H9 (cell line): ENCODE results near the gene GCSAML. TPM values are rescaled to one million over a fixed set of nuclear protein-coding genes. Genes with fewer than 3 reads are reported as not detected.

ENCODE experiments used
- DNase-seq: peaks from one replicate; pipeline ENCODE4 v3.0.0-alpha.2; 2017
- H2AFZ ChIP-seq: one replicate; pipeline ENCODE4 v1.6.1; 2013; ENCODE audit warnings: mild to moderate bottlenecking, low read length, control low read depth, moderate library complexity
- H2AK5ac ChIP-seq: 2 replicates; pipeline ENCODE4 v1.6.1; 2013; ENCODE audit warnings: low read length, control low read depth, mixed read lengths; ENCODE audit not compliant: insufficient read length
- H2BK120ac ChIP-seq: one replicate; pipeline ENCODE4 v1.6.1; 2013; ENCODE audit warnings: low read depth, mild to moderate bottlenecking, low read length, control low read depth, inconsistent platforms; ENCODE audit not compliant: poor library complexity, severe bottlenecking
- H2BK12ac ChIP-seq: 2 replicates; pipeline ENCODE4 v1.6.1; 2013; ENCODE audit warnings: low read length, control low read depth, mixed read lengths, low read depth; ENCODE audit not compliant: insufficient read length
- H2BK15ac ChIP-seq: 2 replicates; pipeline ENCODE4 v1.6.1; 2013; ENCODE audit warnings: low read depth, low read length, control low read depth
- H2BK20ac ChIP-seq: one replicate; pipeline ENCODE4 v1.6.1; 2013; ENCODE audit warnings: low read depth, mild to moderate bottlenecking, low read length, control low read depth, inconsistent platforms; ENCODE audit not compliant: poor library complexity, severe bottlenecking
- H2BK5ac ChIP-seq: 2 replicates; pipeline ENCODE4 v1.6.1; 2013; ENCODE audit warnings: low read length, control low read depth, mixed read lengths; ENCODE audit not compliant: insufficient read length
- H3K14ac ChIP-seq: 2 replicates; pipeline ENCODE4 v1.6.1; 2013; ENCODE audit warnings: low read length, control low read depth; ENCODE audit not compliant: insufficient read depth
- H3K18ac ChIP-seq: 2 replicates; pipeline ENCODE4 v1.6.1; 2013; ENCODE audit warnings: low read depth, mild to moderate bottlenecking, mixed read lengths, low read length, control low read depth; ENCODE audit not compliant: insufficient read length
- H3K23ac ChIP-seq: 2 replicates; pipeline ENCODE4 v1.6.1; 2013; ENCODE audit warnings: low read length, control low read depth, mixed read lengths, low read depth; ENCODE audit not compliant: insufficient read length
- H3K23me2 ChIP-seq: 2 replicates; pipeline ENCODE4 v1.6.1; 2013; ENCODE audit warnings: low read depth, mild to moderate bottlenecking, mixed read lengths, low read length, control low read depth; ENCODE audit not compliant: insufficient read length, poor library complexity, severe bottlenecking
- H3K27ac ChIP-seq: 2 replicates; pipeline ENCODE4 v1.5.1; 2013; ENCODE audit warnings: low read length, control low read depth, mixed read lengths, low read depth; ENCODE audit not compliant: insufficient read length
- H3K27me3 ChIP-seq: 2 replicates; pipeline ENCODE4 v1.6.1; 2013; ENCODE audit warnings: low read length, control low read depth, inconsistent platforms; ENCODE audit not compliant: insufficient read depth
- H3K4ac ChIP-seq: 2 replicates; pipeline ENCODE4 v1.6.1; 2013; ENCODE audit warnings: low read depth, mild to moderate bottlenecking, control low read depth, inconsistent platforms, low read length, moderate library complexity
- H3K4me1 ChIP-seq: 2 replicates; pipeline ENCODE4 v1.6.1; 2013; ENCODE audit warnings: low read length, control low read depth, inconsistent platforms; ENCODE audit not compliant: insufficient read depth
- H3K4me2 ChIP-seq: 2 replicates; pipeline ENCODE4 v1.6.1; 2013; ENCODE audit warnings: low read length, control low read depth, mixed read lengths; ENCODE audit not compliant: insufficient read length, insufficient read depth
- H3K56ac ChIP-seq: 2 replicates; pipeline ENCODE4 v1.6.1; 2013; ENCODE audit warnings: low read depth, mild to moderate bottlenecking, mixed read lengths, low read length, control low read depth; ENCODE audit not compliant: insufficient read length
- H3K79me1 ChIP-seq: 2 replicates; pipeline ENCODE4 v1.6.1; 2013; ENCODE audit warnings: low read depth, mild to moderate bottlenecking, moderate library complexity, low read length, control low read depth, inconsistent platforms; ENCODE audit not compliant: insufficient read depth, poor library complexity, severe bottlenecking
- H3K79me2 ChIP-seq: 2 replicates; pipeline ENCODE4 v1.6.1; 2013; ENCODE audit warnings: low read length, control low read depth, inconsistent platforms; ENCODE audit not compliant: insufficient read depth
- H3K9ac ChIP-seq: 2 replicates; pipeline ENCODE4 v1.6.1; 2013; ENCODE audit warnings: low read length, control low read depth, mixed read lengths; ENCODE audit not compliant: insufficient read length; ENCODE audit errors: extremely low read depth
- H3K9me3 ChIP-seq: one replicate; pipeline ENCODE4 v1.6.1; 2013; ENCODE audit warnings: low read depth, low read length, inconsistent platforms; ENCODE audit not compliant: control insufficient read depth
- H3T11ph ChIP-seq: one replicate; pipeline ENCODE4 v1.6.1; 2013; ENCODE audit warnings: mild to moderate bottlenecking, low read length, control low read depth, inconsistent platforms
- H4K20me1 ChIP-seq: one replicate; pipeline ENCODE4 v1.6.1; 2013; ENCODE audit not compliant: control insufficient read depth, insufficient read length, insufficient read depth
- H4K5ac ChIP-seq: 2 replicates; pipeline ENCODE4 v1.6.1; 2013; ENCODE audit warnings: low read depth, mild to moderate bottlenecking, mixed read lengths, low read length, control low read depth; ENCODE audit not compliant: insufficient read length
- H4K8ac ChIP-seq: replicated peaks from 2 replicates; pipeline ENCODE4 v1.6.1; 2013; ENCODE audit warnings: low read length, control low read depth, mixed read lengths, low read depth; ENCODE audit not compliant: insufficient read length
- H4K91ac ChIP-seq: 2 replicates; pipeline ENCODE4 v1.6.1; 2013; ENCODE audit warnings: low read depth, mild to moderate bottlenecking, moderate library complexity, mixed read lengths, low read length, control low read depth; ENCODE audit not compliant: insufficient read length
- H3K27ac Mint-ChIP-seq, 3 experiments: 2 replicates in 2 of 3; 3 replicates in 1 of 3; pipeline ENCODE4 v1.8.0; 2020 to 2021; ENCODE audit warnings: mixed read lengths in 3 of 3, mild to moderate bottlenecking in 1 of 3, moderate library complexity in 1 of 3
- H3K27me3 Mint-ChIP-seq: 2 replicates; pipeline ENCODE4 v1.8.0; 2021; ENCODE audit warnings: low read depth, mild to moderate bottlenecking, moderate library complexity, mixed read lengths
- H3K36me3 Mint-ChIP-seq, 3 experiments: 2 replicates in 2 of 3; 3 replicates in 1 of 3; pipeline ENCODE4 v1.8.0; 2020 to 2021; ENCODE audit warnings: low read depth in 3 of 3, mixed read lengths in 3 of 3; ENCODE audit not compliant: insufficient read depth in 1 of 3
- H3K4me1 Mint-ChIP-seq, 2 experiments: 2 replicates each; pipeline ENCODE4 v1.8.0; 2020; ENCODE audit warnings: mixed read lengths in 2 of 2
- H3K4me3 Mint-ChIP-seq, 2 experiments: 2 replicates in 1 of 2; 3 replicates in 1 of 2; pipeline ENCODE4 v1.8.0; 2020 to 2021; ENCODE audit warnings: mild to moderate bottlenecking in 2 of 2, mixed read lengths in 2 of 2, moderate library complexity in 1 of 2
- H3K9me3 Mint-ChIP-seq, 2 experiments: 2 replicates in 1 of 2; 3 replicates in 1 of 2; pipeline ENCODE4 v1.8.0; 2020; ENCODE audit warnings: mild to moderate bottlenecking in 2 of 2, mixed read lengths in 2 of 2, moderate library complexity in 1 of 2
- CTCF ChIP-seq: fragments of 200-600 bp; sonication (generic); conservative IDR thresholded peaks from 3 replicates; pipeline ENCODE4 v1.8.0; 2021; ENCODE audit warnings: antibody characterized with exemption, mild to moderate bottlenecking
- WGBS: extraction: QIAGEN DNeasy Blood & Tissue Kit; methylation state at CpG from one replicate; pipeline ENCODE4 v1.1.7; 2013; ENCODE audit warnings: missing lambda C conversion rate, low lambda C conversion rate, mixed read lengths; ENCODE audit not compliant: insufficient read length; ENCODE audit errors: extremely low coverage; 5-methylcytosine and 5-hydroxymethylcytosine counted together
- total RNA-seq: library from RNA; stranded (reverse); gene quantifications from 2 replicates; pipeline ENCODE4 v1.2.1, GENCODE V29; 2021

The GCSAML gene
- total RNA-seq, 1 experiment from 2014 or later: not detected

GRCh38 chr1:247506831-247507230, 42.1 kb upstream of the GCSAML start:
- H3K4me1 ChIP-seq: no peaks in the 10 kb centered on the region
- H3K36me3 Mint-ChIP-seq: no peaks in the 10 kb centered on the region
- no peak overlapping the region for H2AK5ac ChIP-seq

More at GRCh38 chr1:247506831-247507230, 42.1 kb upstream of the GCSAML start:
- Histone ChIP-seq H3T11ph (no peak overlapping the region), H3K9me3 (no peaks in the 10 kb centered on the region), H2BK20ac (no peak overlapping the region), H4K91ac (no peak overlapping the region), H2BK15ac (no peak overlapping the region), H3K23ac (no peak overlapping the region), H4K20me1 (no peaks in the 10 kb centered on the region), H3K4ac (no peak overlapping the region), H3K9ac (no peak overlapping the region), H2AFZ (no peak overlapping the region), H3K27me3 (no peaks in the 10 kb centered on the region), H3K79me2 (no peaks in the 10 kb centered on the region), H3K14ac (no peak overlapping the region), H2BK120ac (no peak overlapping the region), H3K23me2 (no peaks in the 10 kb centered on the region), H2BK12ac (no peak overlapping the region), H3K18ac (no peak overlapping the region), H4K5ac (no peak overlapping the region), H3K79me1 (no peaks in the 10 kb centered on the region), H3K56ac (no peak overlapping the region), H2BK5ac (no peak overlapping the region), H3K27ac (no peak overlapping the region), H3K4me2 (no peak overlapping the region), H4K8ac (no peak overlapping the region)
- Mint-ChIP-seq H3K27me3 (peaks cover 6% of the 10 kb centered on the region; the same call in 1 of the 2 replicates), H3K4me3 (no peak overlapping the region), H3K27ac (no peak overlapping the region; a peak in 1 of 7 replicates), H3K9me3 (no peaks in the 10 kb centered on the region; a peak in 1 of 5 replicates), H3K4me1 (no peaks in the 10 kb centered on the region)
- DNase-seq: no peak
- WGBS: no CpG with 5 or more reads among the region's 3 CpGs
- TF ChIP-seq CTCF: no peak
